ENCODE results near the gene TRPV3. TPM values are rescaled to one million over a fixed set of nuclear protein-coding genes. Genes with fewer than 3 reads are reported as not detected.
"Not testable (repeated sequence)": the region's sequence is repeated elsewhere in the genome, so short reads cannot be mapped to it uniquely, and the experiment has no call there.

TRPV3 gene
- total RNA-seq, 2 experiments from 2014 or later: 0.13 to 0.43 TPM

DNA sequence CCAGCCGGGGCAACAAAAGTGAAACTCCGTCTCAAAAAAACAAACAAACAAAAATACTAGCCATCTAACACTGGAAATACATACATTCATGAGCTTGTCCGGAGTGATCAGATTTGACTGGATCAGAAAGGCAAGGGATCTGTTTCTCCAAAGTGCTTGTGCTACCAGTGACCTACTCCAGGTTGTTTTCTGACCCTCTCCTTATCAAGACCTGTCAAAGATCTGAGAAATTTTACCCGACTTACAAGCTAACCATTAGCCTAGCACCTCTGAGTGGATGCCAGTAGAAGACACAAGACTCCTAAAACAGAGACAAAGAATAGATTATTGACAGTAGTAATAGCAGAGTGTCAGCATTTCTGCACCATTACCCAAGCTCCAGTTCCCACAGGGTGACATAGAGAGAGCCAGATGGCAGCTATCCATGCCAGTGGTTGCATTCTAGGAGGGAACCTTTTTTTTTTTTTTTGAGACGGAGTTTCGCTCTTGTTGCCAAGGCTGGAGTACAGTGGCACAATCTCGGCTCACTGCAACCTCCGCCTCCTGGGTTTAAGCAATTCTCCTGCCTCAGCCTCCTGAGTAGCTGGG, 72.0 kb downstream of the TRPV3 start:
- CTCF ChIA-PET: no interaction called here
- Mint-ChIP-seq H3K27me3 (peaks cover 42% of the 10 kb centered on the region), H3K4me3 (no peak overlapping the region)

DNA sequence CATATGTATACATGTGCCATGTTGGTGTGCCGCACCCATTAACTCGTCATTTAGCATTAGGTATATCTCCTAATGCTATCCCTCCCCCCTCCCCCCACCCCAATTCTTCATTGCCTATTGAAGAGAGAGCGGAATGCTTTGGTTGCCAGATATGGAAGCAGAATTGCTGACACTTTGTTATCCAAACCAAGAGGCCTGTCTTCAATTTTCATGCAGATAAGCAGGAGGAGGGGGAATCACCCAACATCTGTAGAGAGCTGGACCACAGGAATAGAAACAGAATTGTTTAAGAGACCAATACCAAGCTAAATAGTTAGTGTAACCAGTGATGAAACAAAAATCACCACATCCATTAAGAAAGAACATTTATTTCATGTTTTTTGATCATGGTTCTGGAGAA, 74.8 kb downstream of the TRPV3 start:
- POLR2A ChIA-PET: no interaction called here
- no peak for DNase-seq
- peaks cover 38% of the 10 kb centered on the region for H3K27me3 Mint-ChIP-seq
- H3K27ac Mint-ChIP-seq: no peak overlapping the region
- no peaks in the 10 kb centered on the region for H3K36me3 Mint-ChIP-seq (ENCODE audit: low read depth)
- no peak overlapping the region for H3K4me3 Mint-ChIP-seq
- no peaks in the 10 kb centered on the region for H3K4me1 Mint-ChIP-seq
- no peaks in the 10 kb centered on the region for H3K9me3 Mint-ChIP-seq
- CTCF ChIA-PET: interaction anchor here (0.6 kb wide), 1 partner anchor 11 kb away, joined by 4 read pairs; no protein-coding TSS in a partner anchor

More for the DNA sequence above, 72.0 kb downstream of the TRPV3 start:
- Mint-ChIP-seq H3K9me3 (no peaks in the 10 kb centered on the region), H3K27ac (no peak overlapping the region), H3K4me1 (no peaks in the 10 kb centered on the region), H3K36me3 (ENCODE audit: low read depth) (no peaks in the 10 kb centered on the region)
- POLR2A ChIA-PET: no interaction called here
- DNase-seq: no peak

- Mint-ChIP-seq H3K27ac (no peak overlapping the region), H3K4me1 (no peaks in the 10 kb centered on the region), H3K9me3 (no peaks in the 10 kb centered on the region), H3K27me3 (peaks cover 24% of the 10 kb centered on the region), H3K4me3 (no peak overlapping the region), H3K36me3 (ENCODE audit: low read depth) (no peaks in the 10 kb centered on the region)
- ChIA-PET CTCF (no interaction called here), POLR2A (no interaction called here)
- no peak for DNase-seq
Measured at GRCh38 chr17:3479988-3480387, 77.6 kb downstream of the TRPV3 start.

DNA sequence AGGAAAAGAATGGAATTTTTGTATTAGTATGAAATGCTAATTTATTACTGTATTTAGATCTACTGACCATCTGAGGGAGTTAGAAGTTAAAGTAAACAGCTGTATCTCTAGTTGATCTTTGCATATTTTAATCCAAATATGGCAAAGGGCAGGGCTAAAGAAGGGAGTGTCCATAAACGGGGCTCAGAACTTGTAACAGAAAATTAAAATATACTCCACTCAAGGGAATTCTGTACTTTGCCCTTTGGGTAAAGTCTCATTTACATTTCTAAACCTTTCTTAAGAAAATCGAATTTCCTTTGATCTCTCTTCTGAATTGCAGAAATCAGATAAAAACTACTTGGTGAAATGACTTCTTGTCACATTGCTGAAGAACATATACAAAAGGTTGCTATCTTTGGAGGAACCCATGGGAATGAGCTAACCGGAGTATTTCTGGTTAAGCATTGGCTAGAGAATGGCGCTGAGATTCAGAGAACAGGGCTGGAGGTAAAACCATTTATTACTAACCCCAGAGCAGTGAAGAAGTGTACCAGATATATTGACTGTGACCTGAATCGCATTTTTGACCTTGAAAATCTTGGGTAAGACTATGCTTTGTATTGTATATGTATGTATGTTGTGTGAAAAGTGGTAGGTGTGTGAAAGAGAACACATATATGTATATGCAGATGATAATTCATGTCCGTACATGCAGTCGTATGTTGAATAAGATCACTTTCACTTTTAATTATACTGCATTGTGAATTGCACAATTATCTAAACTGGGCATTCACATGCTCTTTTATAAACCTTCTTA, 81.6 kb downstream of the TRPV3 start, which contains the start of gene ASPA:
TSS of gene ASPA (plus strand) at position 186 of the 799 bp plus-strand sequence. CDS start at position 349, 163 bp downstream.
- Mint-ChIP-seq H3K4me1 (no peaks in the 10 kb centered on the region), H3K27ac (no peak within 1 kb of the TSS)

GRCh38 chr17:3475251-3475685, 82.3 kb downstream of the TRPV3 start:
- no peak for DNase-seq
- no peak overlapping the region for H3K27ac Mint-ChIP-seq
- ChIA-PET CTCF (no interaction called here), POLR2A (no interaction called here)
- H3K36me3 Mint-ChIP-seq (ENCODE audit: low read depth): no peaks in the 10 kb centered on the region
- H3K27me3 Mint-ChIP-seq: peaks cover 5% of the 10 kb centered on the region
- no peaks in the 10 kb centered on the region for H3K4me1 Mint-ChIP-seq
- no peak overlapping the region for H3K4me3 Mint-ChIP-seq
- no peaks in the 10 kb centered on the region for H3K9me3 Mint-ChIP-seq

More for the DNA sequence above, 81.6 kb downstream of the TRPV3 start, which contains the start of gene ASPA:
- DNase-seq: no peak
- POLR2A ChIA-PET: no interaction called here
- no peak within 1 kb of the TSS for H3K4me3 Mint-ChIP-seq
- H3K36me3 Mint-ChIP-seq (ENCODE audit: low read depth): no peaks in the 10 kb centered on the region
- CTCF ChIA-PET: no interaction called here
- H3K27me3 Mint-ChIP-seq: peaks cover 11% of the 10 kb centered on the region
- H3K9me3 Mint-ChIP-seq: no peaks in the 10 kb centered on the region

GRCh38 chr17:3474212-3474611, 83.4 kb downstream of the TRPV3 start:
- ChIA-PET CTCF (no interaction called here), POLR2A (no interaction called here)
- no peaks in the 10 kb centered on the region for H3K36me3 Mint-ChIP-seq (ENCODE audit: low read depth)
- H3K27ac Mint-ChIP-seq: no peak overlapping the region
- H3K4me3 Mint-ChIP-seq: no peak overlapping the region
- no peaks in the 10 kb centered on the region for H3K9me3 Mint-ChIP-seq
- H3K4me1 Mint-ChIP-seq: no peaks in the 10 kb centered on the region
- no peak for DNase-seq
- H3K27me3 Mint-ChIP-seq: peaks cover 5% of the 10 kb centered on the region

GRCh38 chr17:3472137-3472536, 85.5 kb downstream of the TRPV3 start:
- no peaks in the 10 kb centered on the region for H3K9me3 Mint-ChIP-seq
- ChIA-PET CTCF (no interaction called here), POLR2A (no interaction called here)
- no peak for DNase-seq
- peaks cover 2% of the 10 kb centered on the region for H3K27me3 Mint-ChIP-seq
- no peaks in the 10 kb centered on the region for H3K36me3 Mint-ChIP-seq (ENCODE audit: low read depth)
- H3K4me3 Mint-ChIP-seq: no peak overlapping the region
- no peak overlapping the region for H3K27ac Mint-ChIP-seq
- no peaks in the 10 kb centered on the region for H3K4me1 Mint-ChIP-seq

DNA sequence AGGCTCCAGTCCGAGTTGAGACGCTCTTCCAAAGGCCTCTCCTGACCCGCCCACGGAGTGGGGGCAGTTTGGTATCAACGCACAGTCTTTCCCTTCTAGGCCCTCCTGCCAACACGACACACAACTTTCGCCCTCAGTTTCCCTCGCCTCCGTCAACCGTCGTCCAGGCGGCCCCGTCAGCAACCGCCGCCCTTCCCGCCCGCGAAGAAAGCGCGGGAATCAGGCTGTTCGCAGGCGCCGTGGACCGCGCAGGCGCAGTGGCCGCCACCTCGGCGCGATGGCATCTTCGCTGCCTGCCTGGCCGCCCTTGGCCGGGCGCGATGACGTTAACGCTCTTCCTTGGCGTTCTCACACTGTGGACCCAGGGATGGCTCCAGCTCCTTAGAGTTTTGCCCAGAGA, 86.0 kb downstream of the TRPV3 start, which contains the start of gene SPATA22:
TSS of gene SPATA22 (minus strand) at position 221 of the 400 bp plus-strand sequence. CDS start 2,494 bp downstream, outside the sequence.
- Mint-ChIP-seq H3K27ac (no peak within 1 kb of the TSS), H3K9me3 (no peaks in the 10 kb centered on the region), H3K4me1 (no peaks in the 10 kb centered on the region), H3K4me3 (no peak within 1 kb of the TSS), H3K27me3 (peaks cover 2% of the 10 kb centered on the region), H3K36me3 (ENCODE audit: low read depth) (no peaks in the 10 kb centered on the region)
- CTCF ChIA-PET: no interaction called here
- POLR2A ChIA-PET: no interaction called here
- DNase-seq: no peak

GRCh38 chr17:3469529-3469928, 88.1 kb downstream of the TRPV3 start:
- CTCF ChIA-PET: no interaction called here
- H3K36me3 Mint-ChIP-seq (ENCODE audit: low read depth): no peaks in the 10 kb centered on the region
- no peak for DNase-seq
- H3K27ac Mint-ChIP-seq: no peak overlapping the region
- no peaks in the 10 kb centered on the region for H3K9me3 Mint-ChIP-seq
- H3K4me3 Mint-ChIP-seq: no peak overlapping the region
- H3K4me1 Mint-ChIP-seq: no peaks in the 10 kb centered on the region
- POLR2A ChIA-PET: no interaction called here
- peaks cover 2% of the 10 kb centered on the region for H3K27me3 Mint-ChIP-seq

- H3K4me3 Mint-ChIP-seq; DNase-seq; H3K9me3 Mint-ChIP-seq; H3K27me3 Mint-ChIP-seq; H3K36me3 Mint-ChIP-seq (ENCODE audit: low read depth); CTCF ChIA-PET; POLR2A ChIA-PET; H3K4me1 Mint-ChIP-seq; H3K27ac Mint-ChIP-seq: not testable (repeated sequence)
Measured at GRCh38 chr17:3466355-3466754, 91.3 kb downstream of the TRPV3 start.

Other genes starting within 250 kb of the TRPV3 start
- 1 to 10 TPM; 1.3 to 1.5 TPM for gene OR3A2, start 171.5 kb downstream of the TRPV3 start, total RNA-seq
- not detected for gene OR1E1, start 159.4 kb downstream of the TRPV3 start, total RNA-seq
- gene OR3A3, start 146.4 kb downstream of the TRPV3 start, total RNA-seq: not detected
- gene OR1E2, start 124.0 kb downstream of the TRPV3 start, total RNA-seq: not detected
- gene SPATA22, start 86.0 kb downstream of the TRPV3 start, total RNA-seq: not detected
- not detected for gene ASPA, start 81.8 kb downstream of the TRPV3 start, total RNA-seq
- gene TRPV1, start 51.6 kb upstream of the TRPV3 start, total RNA-seq: 1 to 10 TPM; 3.8 to 5.1 TPM
- 10 to 100 TPM; 10.4 TPM for gene SHPK, start 78.4 kb upstream of the TRPV3 start, total RNA-seq
- 10 to 100 TPM; 24.5 to 26.5 TPM for gene CTNS, start 78.9 kb upstream of the TRPV3 start, total RNA-seq
- gene TAX1BP3, start 110.8 kb upstream of the TRPV3 start, total RNA-seq: 10 to 100 TPM; 23.2 to 25.0 TPM
- 10 to 100 TPM; 40.4 to 41.6 TPM for gene EMC6, start 111.0 kb upstream of the TRPV3 start, total RNA-seq
- gene P2RX5, start 138.3 kb upstream of the TRPV3 start, total RNA-seq: 10 to 100 TPM; 30.8 to 31.1 TPM
- 10 to 100 TPM; 23.8 to 25.2 TPM for gene HASPIN, start 166.1 kb upstream of the TRPV3 start, total RNA-seq
- 10 to 100 TPM; 20.0 to 22.0 TPM for gene ITGAE, start 243.4 kb upstream of the TRPV3 start, total RNA-seq

Measured in activated CD4-positive, alpha-beta memory T cell treated with anti-CD3 and anti-CD28 coated beads, Interleukin-2, amount 10 ng/mL, durations not matched to agents 7 days and 5 days (primary cell).